T-cell (primary cell): Measurements from ENCODE around the gene FOXF1. TPM values are rescaled to one million over a fixed set of nuclear protein-coding genes. Genes with fewer than 3 reads are reported as not detected.
A peak's percentile ranks its signal among the peaks of the same experiment; 100 is the strongest.

ENCODE experiments used
- ATAC-seq, 4 experiments: fragments of 200-7000 bp in 3 of 4; fragments of 150-1000 bp in 1 of 4; cut with Tn5 transposase; replicated peaks in 1 of 4; 1 replicate in 3 of 4; 2 replicates in 1 of 4; pipeline ENCODE4 v1.10.0; 2021; ENCODE audit warnings: moderate library complexity in 3 of 4, mild to moderate bottlenecking in 2 of 4, moderate number of reproducible peaks in 1 of 4
- CTCF ChIA-PET, 2 donors: fragments of 300-600 bp; sonication (Branson Sonifier 250); formaldehyde crosslinking; loops; one replicate each; lab custom pipeline; 2022; ENCODE audit warnings: antibody characterized with exemption in 2 of 2; lab: Charles Lee
- POLR2A ChIA-PET, 2 donors: fragments of 300-600 bp; sonication (Branson Sonifier 250); formaldehyde crosslinking; loops; one replicate each; lab custom pipeline; 2022; ENCODE audit warnings: antibody characterized with exemption in 2 of 2; lab: Charles Lee
- DNase-seq, 35 experiments: peaks; one replicate each; pipeline versions ENCODE4 v3.0.0 to v3.0.0-alpha.2; 2013 to 2023
- H3K27ac ChIP-seq: one replicate; pipeline ENCODE4 v1.5.1; 2013; ENCODE audit warnings: low read length
- H3K27me3 ChIP-seq, 2 experiments: replicated peaks in 1 of 2; 1 replicate in 1 of 2; 2 replicates in 1 of 2; pipeline versions ENCODE4 v1.6.1 to v1.7.0; 2013; ENCODE audit warnings: low read length in 1 of 2, mixed read lengths in 1 of 2; ENCODE audit not compliant: control insufficient read depth in 2 of 2, insufficient read depth in 2 of 2; ENCODE audit errors: extremely low read depth in 1 of 2
- H3K36me3 ChIP-seq, 2 donors: 1 replicate in 1 of 2; 2 replicates in 1 of 2; pipeline versions ENCODE4 v1.6.1 to v1.7.0; 2013; ENCODE audit warnings: low read length in 1 of 2; ENCODE audit not compliant: control insufficient read depth in 2 of 2, insufficient read depth in 1 of 2; ENCODE audit errors: extremely low read depth in 1 of 2
- H3K4me1 ChIP-seq, 2 experiments: 1 replicate in 1 of 2; 2 replicates in 1 of 2; pipeline versions ENCODE4 v1.6.1 to v1.7.0; 2013; ENCODE audit warnings: low read length in 2 of 2, mixed read lengths in 1 of 2; ENCODE audit not compliant: insufficient read depth in 2 of 2, control insufficient read depth in 1 of 2; ENCODE audit errors: extremely low read depth in 1 of 2
- H3K4me3 ChIP-seq, 2 donors: 1 replicate in 1 of 2; 2 replicates in 1 of 2; pipeline versions ENCODE4 v1.5.1 to v1.7.0; 2013; ENCODE audit warnings: mild to moderate bottlenecking in 2 of 2, low read length in 1 of 2, moderate library complexity in 1 of 2; ENCODE audit not compliant: control insufficient read depth in 1 of 2; ENCODE audit errors: extremely low read depth in 1 of 2
- H3K9me3 ChIP-seq: 2 replicates; pipeline ENCODE4 v1.7.0; 2013
- H3K27ac Mint-ChIP-seq, 2 donors: one replicate each; pipeline ENCODE4 v1.8.0; 2020 to 2021; ENCODE audit warnings: mild to moderate bottlenecking in 2 of 2, mixed read lengths in 2 of 2
- H3K27me3 Mint-ChIP-seq, 2 donors: one replicate each; pipeline ENCODE4 v1.8.0; 2021 to 2022; ENCODE audit warnings: mixed read lengths in 2 of 2
- H3K36me3 Mint-ChIP-seq: one replicate; pipeline ENCODE4 v1.8.0; 2021; ENCODE audit warnings: mixed read lengths
- H3K4me1 Mint-ChIP-seq, 3 donors: one replicate each; pipeline ENCODE4 v1.8.0; 2020 to 2022; ENCODE audit warnings: mixed read lengths in 3 of 3, mild to moderate bottlenecking in 1 of 3
- H3K4me3 Mint-ChIP-seq, 3 donors: one replicate each; pipeline ENCODE4 v1.8.0; 2020 to 2022; ENCODE audit warnings: mild to moderate bottlenecking in 3 of 3, mixed read lengths in 3 of 3, moderate library complexity in 3 of 3
- H3K9me3 Mint-ChIP-seq, 3 donors: one replicate each; pipeline ENCODE4 v1.8.0; 2020 to 2022; ENCODE audit warnings: mixed read lengths in 3 of 3
- WGBS: methylation state at CpG from one replicate; pipeline ENCODE4 v1.1.5; 2013; ENCODE audit warnings: missing lambda C conversion rate; ENCODE audit not compliant: insufficient coverage; 5-methylcytosine and 5-hydroxymethylcytosine counted together
- total RNA-seq, 35 experiments: library from RNA in 6 of 35; stranded (reverse) in 6 of 35; fragments of 120-200 nt in 1 of 35; gene quantifications; one replicate each; pipeline versions ENCODE4 v1.2.1 to v1.2.4 and lab custom pipeline; 2013 to 2026

The FOXF1 gene
- total RNA-seq, 5 donors from 2014 or later (not counting 1 experiment from before 2014, with no cell fraction given), result 0.15 TPM; not detected in 4

DNA sequence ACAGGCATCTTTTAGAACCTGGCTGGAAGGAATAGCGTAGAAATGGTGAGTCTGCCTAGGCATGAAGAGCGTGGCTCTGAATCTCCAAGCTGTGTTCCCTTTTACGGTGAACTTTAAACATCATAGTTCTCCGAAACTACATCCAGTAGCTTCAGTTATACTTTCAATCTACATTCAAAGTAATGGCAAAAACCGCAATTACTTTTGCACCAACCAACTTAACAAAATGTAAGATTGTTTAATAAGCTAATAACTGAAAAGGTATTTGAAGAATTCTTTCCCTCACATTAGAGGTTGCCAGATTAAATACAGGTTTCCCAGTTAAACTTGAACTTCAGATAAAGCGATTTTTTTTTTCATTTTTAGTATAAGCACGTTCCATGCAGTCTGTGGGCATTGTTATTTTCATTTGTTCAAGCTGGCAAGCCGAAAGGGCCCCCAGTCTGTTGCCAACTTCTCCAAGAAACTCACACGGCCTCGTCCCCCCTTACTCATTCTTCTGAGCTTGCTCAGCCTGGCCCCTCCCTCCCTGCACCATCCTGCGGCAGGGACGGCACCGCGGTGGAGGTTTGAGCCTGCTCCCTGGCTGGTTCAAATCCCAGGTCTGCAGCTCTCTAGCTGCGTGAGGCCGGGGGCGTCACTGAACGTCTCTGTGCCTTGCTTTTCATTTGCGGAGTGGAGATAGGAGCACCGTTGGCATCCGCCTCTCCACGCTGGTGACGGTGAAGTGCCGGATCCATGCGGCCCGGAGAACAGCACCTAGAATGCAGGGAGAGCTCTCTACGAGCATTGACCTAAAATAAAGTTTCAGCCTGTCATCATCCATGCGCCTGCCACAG is 48.2 kb downstream of the FOXF1 start:
- no peak overlapping the region for H3K27ac ChIP-seq
- POLR2A ChIA-PET, result no interaction called here

GRCh38 chr16:86559802-86560305 is 49.5 kb downstream of the FOXF1 start:
- DNase-seq (no peak), ATAC-seq (no peak)
- Mint-ChIP-seq H3K27me3 (peaks cover 29 to 46% of the 10 kb centered on the region in 2 donors), H3K36me3 (no peaks in the 10 kb centered on the region), H3K4me1 (peaks cover 18 to 25% (median 24%) of the 10 kb centered on the region in 3 donors), H3K9me3 (no peaks in the 10 kb centered on the region), H3K4me3 (no peak overlapping the region), H3K27ac (no peak overlapping the region)
- Histone ChIP-seq H3K4me3 (no peak overlapping the region), H3K4me1 (peaks cover 0 to 22% of the 10 kb centered on the region in 2 experiments), H3K9me3 (no peaks in the 10 kb centered on the region), H3K27me3 (peaks cover 3 to 55% of the 10 kb centered on the region in 2 experiments), H3K27ac (no peak overlapping the region), H3K36me3 (no peaks in the 10 kb centered on the region)
- ChIA-PET CTCF (no interaction called here), POLR2A (no interaction called here)
- 76% methylated on average over 9 of the region's 9 CpGs for WGBS

More for the DNA sequence above, 48.2 kb downstream of the FOXF1 start:
- Mint-ChIP-seq H3K9me3 (no peaks in the 10 kb centered on the region), H3K27ac (no peak overlapping the region), H3K27me3 (peaks cover 17 to 35% of the 10 kb centered on the region in 2 donors), H3K4me1 (peaks cover 17 to 24% (median 22%) of the 10 kb centered on the region in 3 donors), H3K36me3 (no peaks in the 10 kb centered on the region), H3K4me3 (no peak overlapping the region)
- DNase-seq (no peak), ATAC-seq (no peak)
- H3K9me3 ChIP-seq, result no peaks in the 10 kb centered on the region
- peaks cover 2 to 26% of the 10 kb centered on the region in 2 experiments for H3K4me1 ChIP-seq
- WGBS, result 81% methylated on average over 25 of the region's 28 CpGs
- H3K4me3 ChIP-seq, result no peak overlapping the region
- peaks cover 0 to 44% of the 10 kb centered on the region in 2 experiments for H3K27me3 ChIP-seq
- H3K36me3 ChIP-seq, result no peaks in the 10 kb centered on the region
- CTCF ChIA-PET, result no interaction called here

DNA sequence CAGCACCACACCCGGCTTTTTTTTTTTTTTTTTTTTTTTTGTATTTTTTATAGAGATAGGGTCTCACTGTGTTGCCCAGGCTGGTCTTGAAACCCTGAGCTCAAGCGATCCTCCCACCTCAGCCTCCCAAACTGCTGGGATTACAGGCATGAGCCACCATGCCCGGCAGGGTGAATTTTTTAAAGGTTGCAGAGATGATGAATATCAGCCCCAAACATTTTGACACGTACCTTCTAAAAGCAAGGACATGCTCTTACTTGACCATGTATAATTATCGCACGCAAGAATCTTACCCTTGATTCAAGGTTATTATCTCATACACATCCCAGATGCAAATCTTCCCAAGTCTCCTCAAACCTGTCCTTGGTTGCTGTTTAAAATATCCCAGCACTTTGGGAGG is 52.0 kb downstream of the FOXF1 start:
- no peak overlapping the region for H3K4me3 Mint-ChIP-seq
- CTCF ChIA-PET, result interaction anchor here (0.6 to 0.7 kb wide), 4 partner anchors 15 to 1256 kb away, joined by 3 to 8 read pairs (median 4); no protein-coding TSS in a partner anchor
- H3K4me1 Mint-ChIP-seq, result peaks cover 19 to 25% (median 20%) of the 10 kb centered on the region in 3 donors

GRCh38 chr16:86563469-86564345 is 53.4 kb downstream of the FOXF1 start:
- WGBS, result 0% methylated on average over 33 of the region's 41 CpGs
- Mint-ChIP-seq H3K4me1 (peaks cover 19 to 28% (median 20%) of the 10 kb centered on the region in 3 donors), H3K27ac (no peak overlapping the region), H3K9me3 (no peaks in the 10 kb centered on the region), H3K27me3 (peaks cover 43 to 64% of the 10 kb centered on the region in 2 donors), H3K36me3 (no peaks in the 10 kb centered on the region), H3K4me3 (peak overlapping the region; percentile 39 to 68 (median 56))
- Histone ChIP-seq H3K36me3 (no peaks in the 10 kb centered on the region), H3K4me3 (peak overlapping the region in 1 of 2 donors; percentile 35), H3K27ac (no peak overlapping the region), H3K9me3 (no peaks in the 10 kb centered on the region), H3K4me1 (peaks cover 4 to 28% of the 10 kb centered on the region in 2 experiments), H3K27me3 (peaks cover 7 to 76% of the 10 kb centered on the region in 2 experiments)
- DNase-seq, result peak; percentile 71 to 91 (median 81)
- ATAC-seq, result peak; percentile 89 to 99 (median 92)
- ChIA-PET POLR2A (no interaction called here), CTCF (interaction anchor here (0.9 to 1.8 kb wide), 5 partner anchors 10 to 1073 kb away, joined by 3 to 6 read pairs (median 4); no protein-coding TSS in a partner anchor)

More for the DNA sequence above, 52.0 kb downstream of the FOXF1 start:
- DNase-seq (no peak), ATAC-seq (no peak)
- peaks cover 38 to 63% of the 10 kb centered on the region in 2 donors for H3K27me3 Mint-ChIP-seq
- no peak overlapping the region for H3K27ac Mint-ChIP-seq
- no peak overlapping the region for H3K27ac ChIP-seq
- H3K27me3 ChIP-seq, result peaks cover 7 to 69% of the 10 kb centered on the region in 2 experiments
- H3K4me1 ChIP-seq, result peaks cover 4 to 26% of the 10 kb centered on the region in 2 experiments
- H3K4me3 ChIP-seq, result no peak overlapping the region
- WGBS, result 82% methylated on average over 3 of the region's 6 CpGs
- H3K36me3 ChIP-seq, result no peaks in the 10 kb centered on the region
- no peaks in the 10 kb centered on the region for H3K9me3 Mint-ChIP-seq
- POLR2A ChIA-PET, result no interaction called here
- no peaks in the 10 kb centered on the region for H3K36me3 Mint-ChIP-seq
- no peaks in the 10 kb centered on the region for H3K9me3 ChIP-seq

Other genes starting within 250 kb of the FOXF1 start
- 10 to 100 TPM; 18.0 to 39.6 (median 34.9) TPM for gene MTHFSD, start 44.7 kb downstream of the FOXF1 start, total RNA-seq
- gene FOXC2, start 56.3 kb downstream of the FOXF1 start, total RNA-seq, result not detected
- not detected for gene FOXL1, start 68.0 kb downstream of the FOXF1 start, total RNA-seq